A172 (cell line): ENCODE results near the gene GRIK3. TPM values are rescaled to one million over a fixed set of nuclear protein-coding genes. Genes with fewer than 3 reads are reported as not detected.
"Not testable (repeated sequence)": the region's sequence is repeated elsewhere in the genome, so short reads cannot be mapped to it uniquely, and the experiment has no call there.

Experiments
- DNase-seq: peaks from one replicate; pipeline ENCODE4 v3.0.0-alpha.2; 2015; ENCODE audit warnings: low spot score
- total RNA-seq: library from RNA; depleted of rRNA; stranded (reverse); fragments of >200 nt; shearing (Covaris generic); gene quantifications from 2 replicates; pipeline ENCODE4 v1.2.3, GENCODE V29; 2014

Gene GRIK3
- total RNA-seq, 1 experiment from 2014 or later = not detected

DNA sequence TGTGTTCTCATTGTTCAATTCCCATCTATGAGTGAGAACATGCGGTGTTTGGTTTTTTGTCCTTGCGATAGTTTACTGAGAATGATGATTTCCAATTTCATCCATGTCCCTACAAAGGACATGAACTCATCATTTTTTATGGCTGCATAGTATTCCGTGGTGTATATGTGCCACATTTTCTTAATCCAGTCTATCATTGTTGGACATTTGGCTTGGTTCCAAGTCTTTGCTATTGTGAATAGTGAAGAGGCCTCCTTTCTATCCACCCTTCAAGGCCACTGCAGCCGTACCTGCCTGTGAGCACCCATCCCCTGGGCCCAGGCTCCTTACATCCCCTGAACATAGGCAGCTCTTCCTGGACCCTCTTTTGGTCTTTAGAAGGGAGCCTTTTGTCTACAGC lies 266.9 kb downstream of the GRIK3 start:
- not testable (repeated sequence) for DNase-seq

DNA sequence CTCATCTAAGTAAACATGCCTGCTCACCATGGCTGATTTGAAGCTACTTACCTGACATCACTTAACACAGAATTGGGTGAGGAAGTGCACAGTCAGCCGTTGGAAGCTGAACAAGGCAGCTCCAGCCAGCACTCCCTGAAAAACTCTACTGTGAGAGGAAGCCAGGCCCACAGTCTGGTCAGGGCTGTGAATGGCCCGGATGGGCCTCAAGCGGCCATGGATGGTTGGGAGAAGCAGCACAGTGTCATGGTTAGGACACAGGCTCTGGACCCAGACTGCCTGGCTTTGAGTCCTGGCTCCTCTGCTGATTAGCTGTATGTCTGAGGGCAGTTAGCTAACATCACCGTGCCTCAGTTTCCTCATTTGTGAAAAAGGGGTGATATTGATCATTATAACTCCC lies 267.8 kb downstream of the GRIK3 start:
- DNase-seq = no peak

DNA sequence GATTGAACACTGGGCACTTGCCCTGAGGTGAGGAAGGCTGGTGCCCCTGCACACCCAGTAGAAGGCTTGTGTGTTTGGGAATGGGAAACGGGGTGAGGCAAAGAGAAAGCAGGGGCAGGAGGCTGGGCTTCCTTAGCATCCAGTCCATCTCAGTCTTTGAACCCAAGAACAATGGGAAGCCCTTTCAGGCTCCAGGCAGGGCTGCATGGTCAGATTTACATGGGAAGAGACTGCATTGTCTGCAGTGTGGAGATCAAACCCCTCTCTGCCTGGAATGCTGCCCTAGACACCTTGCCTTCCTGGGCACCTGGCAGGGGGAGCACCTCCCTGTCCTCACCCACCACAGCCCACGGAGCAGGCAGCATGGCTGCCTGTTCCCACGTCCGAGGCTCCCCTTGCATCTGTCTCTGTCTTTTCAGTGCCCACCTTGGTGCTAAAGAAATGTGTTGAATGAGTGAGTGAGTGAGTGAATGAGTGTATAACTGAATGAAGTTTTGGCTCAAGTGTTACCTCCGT lies 268.5 kb downstream of the GRIK3 start:
- DNase-seq = no peak

DNA sequence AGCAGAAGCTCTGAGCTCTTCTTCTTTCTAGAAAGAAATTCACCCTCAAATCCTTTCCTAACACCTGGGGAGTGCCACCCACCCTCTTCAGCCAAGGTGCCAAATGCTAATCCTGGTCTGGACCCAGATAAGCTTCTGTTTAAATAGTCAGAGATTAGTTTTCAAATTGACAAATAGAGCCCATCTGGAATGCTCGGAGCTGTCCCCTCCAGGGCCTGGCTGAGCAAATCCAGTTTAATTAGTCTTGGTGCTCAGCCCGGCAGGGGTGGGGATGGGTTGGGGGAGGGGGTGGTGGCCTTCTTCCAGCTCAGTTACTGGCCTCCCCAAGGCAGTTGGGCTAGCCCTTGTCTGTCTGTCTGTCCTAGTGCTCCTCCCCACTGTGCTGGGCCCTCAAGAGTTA lies 269.5 kb downstream of the GRIK3 start:
- no peak for DNase-seq

DNA sequence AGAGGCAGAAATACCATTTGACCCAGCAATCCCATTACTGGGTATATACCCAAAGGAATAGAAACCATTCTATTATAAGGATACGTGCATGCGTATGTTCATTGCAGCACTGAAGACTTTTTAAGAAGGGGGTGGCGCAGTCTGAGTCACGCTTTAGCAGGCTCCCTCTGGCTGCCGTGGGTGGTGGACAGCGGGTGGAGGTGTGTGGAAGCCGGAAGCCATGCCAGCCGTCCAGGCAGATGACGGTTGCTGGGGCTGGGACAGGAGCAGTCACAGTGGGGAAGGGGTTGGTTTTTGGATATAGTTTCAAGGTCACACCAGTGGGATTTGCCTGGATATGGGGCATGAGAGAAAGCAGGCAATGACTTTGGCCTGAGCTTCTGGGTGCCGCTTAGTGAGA lies 270.5 kb downstream of the GRIK3 start:
- no peak for DNase-seq

DNA sequence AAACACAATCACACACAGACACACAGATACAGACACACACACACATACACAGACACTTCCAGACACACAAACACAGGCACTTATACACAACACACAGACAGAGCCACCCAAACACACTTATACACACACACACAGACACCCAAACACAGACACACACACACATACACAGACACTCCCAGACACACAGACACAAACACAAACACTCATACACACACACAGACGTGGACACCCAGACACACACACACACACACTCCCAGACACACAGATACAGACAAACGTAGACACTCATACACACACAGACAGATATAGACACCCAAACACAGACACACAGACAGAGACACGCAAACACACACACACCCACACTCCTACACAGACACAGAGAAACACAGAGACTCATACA lies 272.1 kb downstream of the GRIK3 start:
- DNase-seq = no peak

DNA sequence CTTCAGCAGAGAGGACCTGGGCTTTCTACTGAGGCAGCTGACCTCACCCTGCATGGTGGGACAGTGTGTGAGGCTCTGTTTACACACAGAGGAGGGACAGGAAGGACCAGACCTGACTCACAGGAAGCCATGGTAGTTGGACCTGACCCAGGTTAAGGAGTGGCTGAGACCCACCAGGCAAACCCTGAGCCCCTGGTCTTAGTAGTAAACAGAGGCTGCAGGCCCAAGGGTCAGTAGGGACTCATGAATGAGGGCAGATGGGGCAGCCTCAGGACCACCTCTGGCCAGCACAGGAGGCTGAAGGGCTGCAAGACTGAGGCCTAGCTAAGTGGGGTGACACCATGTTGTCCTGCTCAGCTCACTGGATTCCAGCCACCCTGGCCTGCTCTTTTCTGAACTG lies 273.2 kb downstream of the GRIK3 start:
- no peak for DNase-seq

DNA sequence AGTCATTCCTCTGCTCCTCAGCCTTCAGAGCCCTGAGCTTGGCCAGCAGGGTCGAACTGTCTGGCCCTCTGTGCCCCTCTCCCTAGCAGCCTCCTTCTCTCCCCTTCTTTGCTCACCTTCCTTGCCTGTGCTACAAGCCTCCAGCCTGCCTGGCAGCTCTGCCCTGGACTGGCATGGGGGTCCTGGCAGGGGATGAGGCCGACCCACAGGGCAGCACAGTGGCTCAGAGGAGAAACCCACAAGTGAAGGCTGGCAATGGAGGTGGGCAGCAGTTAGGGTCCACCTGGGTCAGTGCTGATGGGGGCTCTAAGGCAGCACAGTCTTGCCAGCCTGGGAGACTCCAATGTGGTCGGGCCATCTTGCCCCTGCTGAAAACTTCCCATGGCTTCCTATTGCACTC lies 274.2 kb downstream of the GRIK3 start:
- DNase-seq = no peak

DNA sequence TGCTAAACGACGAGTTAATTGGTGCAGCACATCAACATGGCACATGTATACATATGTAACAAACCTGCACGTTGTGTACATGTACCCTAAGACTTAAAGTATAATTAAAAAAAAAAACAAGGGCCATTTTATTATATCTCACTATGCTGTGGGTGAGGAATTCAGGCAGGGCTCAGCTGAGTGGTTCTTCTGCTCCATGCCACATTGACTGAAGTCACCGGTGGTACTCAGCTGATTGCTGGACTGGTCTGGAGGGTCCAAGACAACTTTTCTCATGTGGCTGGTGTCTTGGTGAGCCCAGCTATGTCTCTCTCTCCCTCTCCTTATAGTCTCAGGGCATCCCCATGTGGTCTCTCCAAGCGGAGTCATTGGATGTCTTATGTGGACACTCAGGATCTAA lies 275.0 kb downstream of the GRIK3 start:
- DNase-seq = no peak

DNA sequence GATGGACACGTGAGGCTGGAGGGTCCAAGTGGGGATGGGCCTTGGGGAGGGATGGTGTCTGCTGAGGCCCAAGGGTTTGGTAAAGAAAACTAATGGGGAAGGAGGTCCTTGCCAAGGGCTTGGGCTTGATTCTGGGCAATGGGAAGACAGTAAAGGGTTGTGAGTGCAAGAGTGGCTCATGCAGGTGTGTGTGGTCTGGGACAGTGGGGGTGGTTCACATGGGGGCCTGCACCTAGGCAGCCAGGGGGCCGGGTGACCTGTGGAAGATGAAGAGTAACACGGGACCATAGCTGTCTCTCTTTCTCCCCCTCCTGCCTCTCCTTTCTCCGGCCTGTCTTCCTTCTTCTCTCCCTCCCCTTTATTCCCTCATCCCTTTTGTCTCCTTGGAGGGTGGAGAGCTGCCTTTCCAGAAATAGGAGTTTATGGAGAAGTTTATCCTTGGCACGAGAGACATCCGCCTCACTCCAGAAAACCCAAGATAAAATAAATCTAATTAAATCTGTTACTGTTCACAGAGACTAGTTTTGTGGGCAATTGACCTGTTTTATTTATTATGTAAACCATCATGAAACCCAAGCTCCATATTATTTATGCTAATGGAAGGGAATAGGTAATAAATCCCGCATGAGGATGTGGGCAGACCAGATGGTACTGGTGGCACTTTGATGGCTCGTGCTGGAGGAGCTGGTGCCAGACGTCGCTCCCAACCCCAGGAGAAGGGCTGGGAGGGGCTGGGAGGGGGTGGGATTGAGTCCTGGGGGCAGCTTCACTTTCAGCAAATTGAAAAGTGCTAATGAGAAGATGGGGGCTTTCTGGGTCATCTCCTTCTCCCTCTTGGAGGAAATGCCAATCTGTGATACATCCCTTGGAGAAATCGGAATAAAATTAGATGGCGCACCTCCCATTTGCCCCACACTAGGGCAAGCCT lies 278.7 kb downstream of the GRIK3 start:
- no peak for DNase-seq

DNA sequence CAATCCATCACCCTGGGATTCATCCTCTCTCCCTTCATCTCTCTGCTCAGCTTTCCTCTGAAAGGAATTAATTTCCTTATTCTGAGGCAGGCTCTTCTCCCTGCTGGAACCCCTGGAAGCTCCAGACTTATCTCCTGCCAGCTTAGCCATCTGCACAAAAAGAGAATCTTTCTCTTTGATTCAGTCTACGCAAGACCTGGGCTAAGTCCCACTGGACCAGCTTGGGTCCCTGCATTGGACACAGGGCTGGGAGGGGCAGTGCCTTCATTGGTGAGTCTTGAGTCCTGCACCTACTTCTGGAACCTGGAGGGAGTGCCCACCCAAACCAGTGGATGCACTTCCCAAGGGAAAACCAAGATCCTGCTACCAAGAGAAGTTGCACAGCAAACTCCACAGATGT lies 279.9 kb downstream of the GRIK3 start:
- no peak for DNase-seq

DNA sequence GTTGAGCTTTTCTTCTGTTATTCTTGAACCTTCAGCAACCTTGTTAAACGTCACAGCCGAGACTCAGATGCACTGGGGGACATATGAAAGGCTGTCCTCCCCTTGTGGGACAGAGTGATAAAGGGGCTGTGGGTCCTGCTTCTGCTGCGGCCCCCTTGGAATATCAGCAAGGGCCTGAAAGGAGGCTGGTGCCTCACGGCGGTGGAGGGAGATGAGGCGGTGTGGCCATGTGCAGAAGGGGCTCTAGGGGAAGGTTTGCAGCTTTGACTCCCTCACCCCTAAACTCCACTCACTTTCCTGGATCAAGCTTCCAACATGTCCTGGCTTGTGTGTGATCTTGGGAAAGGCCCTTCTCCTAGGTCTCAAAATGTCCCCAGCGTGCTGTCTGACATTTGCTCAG lies 280.9 kb downstream of the GRIK3 start:
- DNase-seq = no peak

DNA sequence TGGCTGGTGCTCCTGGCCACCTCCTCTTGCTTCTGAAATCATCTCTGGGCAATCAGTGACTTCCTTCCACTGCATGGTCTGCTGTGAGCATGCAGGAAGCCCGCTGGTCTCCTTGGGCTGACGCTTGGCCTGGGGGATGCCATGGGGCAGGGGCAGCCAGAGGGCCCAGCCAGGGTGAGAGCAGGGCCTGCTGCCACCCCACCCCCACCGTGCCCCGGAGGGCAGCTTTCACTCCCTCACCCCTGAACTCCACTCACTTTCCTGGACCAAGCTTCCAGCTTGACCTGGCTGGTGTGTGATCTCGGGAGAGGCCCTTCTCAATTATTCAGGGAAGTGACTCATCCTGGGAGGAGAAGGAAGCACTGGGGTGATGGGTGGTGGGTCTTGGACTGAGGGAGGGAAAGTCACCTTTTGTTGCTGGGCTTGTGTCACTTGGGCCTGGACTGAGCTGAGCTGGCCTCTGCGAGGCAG lies 281.4 kb downstream of the GRIK3 start:
- DNase-seq = no peak

DNA sequence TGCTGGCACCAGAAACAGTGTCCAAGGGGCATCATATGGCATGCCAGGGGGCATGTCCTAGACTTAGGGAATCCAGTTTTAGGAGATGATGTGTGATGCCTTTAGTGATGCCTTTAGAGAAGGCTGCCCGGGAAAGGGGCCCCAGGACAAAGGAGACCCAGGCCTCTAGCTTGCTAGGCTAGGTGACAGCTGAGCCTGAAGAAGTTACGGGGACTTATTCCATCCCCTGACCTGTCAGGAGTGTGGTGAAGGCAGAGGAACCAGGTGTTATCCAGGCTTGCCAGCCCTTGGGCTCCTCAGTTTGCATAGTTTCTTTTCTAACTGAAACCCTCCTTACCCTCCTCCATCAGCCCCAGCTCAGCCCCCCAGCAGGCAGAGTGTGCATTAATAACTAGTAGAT lies 281.9 kb downstream of the GRIK3 start:
- no peak for DNase-seq

DNA sequence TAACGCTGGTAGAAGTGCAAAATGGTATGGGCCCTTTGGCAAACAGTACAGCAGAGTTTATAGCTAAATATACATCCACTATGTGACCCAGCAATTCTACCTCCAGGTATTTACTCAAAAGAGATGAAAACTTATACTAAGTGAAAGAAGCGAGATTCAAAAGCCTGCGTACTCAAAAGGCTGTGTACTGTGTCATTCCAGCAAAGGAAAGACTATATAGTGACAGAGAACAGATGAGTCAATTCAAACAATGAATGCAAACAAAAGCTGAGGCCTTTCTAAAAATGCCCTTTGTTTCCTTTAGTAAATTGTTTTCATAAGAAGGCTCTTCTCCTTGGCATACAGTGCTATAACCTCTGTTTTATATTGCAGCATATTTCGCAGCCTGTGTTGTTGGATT lies 282.8 kb downstream of the GRIK3 start:
- no peak for DNase-seq

DNA sequence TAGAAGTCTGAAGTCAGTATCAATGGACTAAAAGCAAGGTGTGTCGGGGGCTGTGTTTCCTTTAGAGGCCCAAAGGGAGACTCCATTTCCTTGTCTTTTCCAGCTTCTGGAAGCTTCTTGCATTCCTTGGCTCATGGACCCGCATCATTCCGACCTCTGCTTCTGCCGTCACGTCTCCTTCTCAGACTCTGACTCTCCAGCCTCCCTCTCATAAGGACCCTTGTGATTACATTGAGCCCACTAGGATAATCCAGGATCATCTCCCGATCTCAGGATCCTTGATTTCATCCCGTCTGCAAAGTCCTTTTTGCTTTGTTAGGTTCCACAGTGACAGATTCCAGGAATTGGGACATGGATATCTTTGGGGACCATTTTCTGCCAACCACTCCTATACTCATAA lies 285.8 kb downstream of the GRIK3 start:
- DNase-seq = no peak
